K562 (cell line): Measurements from ENCODE around the gene COMMD1. TPM values are rescaled to one million over a fixed set of nuclear protein-coding genes. Genes with fewer than 3 reads are reported as not detected.

ENCODE experiments used
- ATAC-seq: fragments of 200-7000 bp; cut with Tn5 transposase; 3 replicates; pipeline ENCODE4 v1.9.1; 2020; ENCODE audit warnings: moderate library complexity
- BruUV-seq: library from RNA; stranded (reverse); fragments of 400-500 nt; replicated peaks from 2 replicates; lab custom pipeline; 2021; lab: Mats Ljungman, UMichigan
- CTCF ChIA-PET: fragments of 300-600 bp; formaldehyde crosslinking; extraction: SDS; loops from one replicate; lab custom pipeline; 2021; ENCODE audit warnings: low intra/inter-chr PET ratio; lab: Yijun Ruan, JAX
- POLR2A ChIA-PET: fragments of 300-600, 350-650 bp; sonication (Branson Sonifier 250); formaldehyde crosslinking; extraction: SDS; loops from one replicate; lab custom pipeline; 2021; ENCODE audit warnings: antibody characterized with exemption, inconsistent platforms; lab: Yijun Ruan, JAX
- DNase-seq, 4 experiments: peaks; one replicate each; pipeline versions ENCODE4 v3.0.0 to v3.0.0-alpha.2; 2011 to 2018; ENCODE audit warnings: low spot score in 3 of 4, mixed read lengths in 3 of 4; ENCODE audit errors: extremely low read depth in 1 of 4
- FAIRE-seq: peaks from 2 replicates; lab custom pipeline; 2011; peaks lifted over from hg19 to GRCh38; lab: Jason Lieb, UNC
- H2AFZ ChIP-seq: 2 replicates; pipeline ENCODE4 v1.6.0; 2011; ENCODE audit warnings: low read depth, low read length, control low read depth, inconsistent platforms
- H3K27ac ChIP-seq: fragments of 200-600 bp; 3 replicates; pipeline ENCODE4 v1.8.0; 2011; ENCODE audit warnings: low read depth, mild to moderate bottlenecking, control low read depth, inconsistent platforms, low read length, moderate library complexity, mixed read lengths; ENCODE audit errors: extremely low read depth
- H3K27me3 ChIP-seq, 2 experiments: fragments of 300-600 bp in 1 of 2; 2 replicates in 1 of 2; 3 replicates in 1 of 2; pipeline versions ENCODE4 v1.6.0 to v1.8.0; 2011; ENCODE audit warnings: inconsistent platforms in 2 of 2, low read length in 2 of 2, mild to moderate bottlenecking in 1 of 2, mixed read lengths in 1 of 2, moderate library complexity in 1 of 2; ENCODE audit not compliant: control insufficient read depth in 2 of 2, insufficient read depth in 2 of 2
- H3K36me3 ChIP-seq: fragments of 300-600 bp; 3 replicates; pipeline ENCODE4 v1.8.0; 2011; ENCODE audit warnings: mild to moderate bottlenecking, low read length, inconsistent platforms; ENCODE audit not compliant: control insufficient read depth, insufficient read depth
- H3K4me1 ChIP-seq, 2 experiments: fragments of 200-600 bp in 1 of 2; replicated peaks in 1 of 2; 2 replicates in 1 of 2; 3 replicates in 1 of 2; pipeline versions ENCODE4 v1.5.1 to v1.8.0; 2011; ENCODE audit warnings: inconsistent platforms in 2 of 2, low read length in 2 of 2, mild to moderate bottlenecking in 1 of 2, mixed read lengths in 1 of 2, moderate library complexity in 1 of 2; ENCODE audit not compliant: control insufficient read depth in 2 of 2, insufficient read depth in 2 of 2
- H3K4me2 ChIP-seq: 2 replicates; pipeline ENCODE4 v1.6.1; 2011; ENCODE audit warnings: low read length, control low read depth, inconsistent platforms, mixed read lengths; ENCODE audit not compliant: insufficient read depth
- H3K4me3 ChIP-seq: fragments of 200-600 bp; sonication (generic), shearing (Covaris generic); 2 replicates; pipeline ENCODE4 v1.5.1; 2016; ENCODE audit warnings: control low read depth, inconsistent platforms
- H3K79me2 ChIP-seq: fragments of 200-600 bp; 3 replicates; pipeline ENCODE4 v1.8.0; 2011; ENCODE audit warnings: low read length, inconsistent platforms; ENCODE audit not compliant: control insufficient read depth, insufficient read depth
- H3K9ac ChIP-seq, 2 experiments: 2 replicates each; pipeline versions ENCODE4 v1.6.0 to v1.6.1; 2011; ENCODE audit warnings: low read depth in 2 of 2, low read length in 2 of 2, control low read depth in 1 of 2, inconsistent platforms in 1 of 2, mild to moderate bottlenecking in 1 of 2, mixed read lengths in 1 of 2; ENCODE audit not compliant: insufficient read depth in 1 of 2
- H3K9me1 ChIP-seq: one replicate; pipeline ENCODE4 v1.6.0; 2011; ENCODE audit warnings: inconsistent platforms, mild to moderate bottlenecking, low read length, moderate library complexity; ENCODE audit not compliant: control insufficient read depth, insufficient read depth
- H3K9me3 ChIP-seq: replicated peaks from 2 replicates; pipeline ENCODE4 v1.5.1; 2011; ENCODE audit warnings: low read depth, low read length, inconsistent platforms; ENCODE audit not compliant: control insufficient read depth, insufficient read depth
- H4K20me1 ChIP-seq: replicated peaks from 2 replicates; pipeline ENCODE4 v1.6.1; 2011; ENCODE audit warnings: low read length, inconsistent platforms, mixed read lengths; ENCODE audit not compliant: control insufficient read depth, insufficient read depth
- E4F1 ChIP-seq: fragments of 250-450 bp; sonication (Bioruptor Pico); IDR thresholded peaks from 2 replicates; pipeline ENCODE4 v1.5.0; 2021; ENCODE audit warnings: mild to moderate bottlenecking, borderline replicate concordance
- HSF4 ChIP-seq: fragments of 250-450 bp; sonication (Bioruptor Pico); IDR thresholded peaks from 2 replicates; pipeline ENCODE4 v2.1.2; 2022; ENCODE audit warnings: mild to moderate bottlenecking, moderate library complexity, borderline replicate concordance
- NR2F6 ChIP-seq: fragments of 450-650 bp; formaldehyde crosslinking; IDR thresholded peaks from 2 replicates; pipeline ENCODE4 v1.4.0; 2020; ENCODE audit warnings: mild to moderate bottlenecking
- PHB ChIP-seq: fragments of 250-450 bp; sonication (Bioruptor Pico); IDR thresholded peaks from 2 replicates; pipeline ENCODE4 v1.5.0; 2021
- TSHZ1 ChIP-seq: fragments of 250-450 bp; sonication (Bioruptor Pico); IDR thresholded peaks from 2 replicates; pipeline ENCODE4 v1.4.0; 2020; ENCODE audit warnings: mild to moderate bottlenecking, moderate library complexity
- ZNF551 ChIP-seq: fragments of 250-450 bp; sonication (Bioruptor Pico); IDR thresholded peaks from 2 replicates; pipeline ENCODE4 v1.5.0; 2021; ENCODE audit warnings: mild to moderate bottlenecking, moderate library complexity
- ZNF79 ChIP-seq: fragments of 250-450 bp; sonication (Bioruptor Pico); IDR thresholded peaks from 2 replicates; pipeline ENCODE4 v1.4.0; 2020; ENCODE audit warnings: low read depth, mild to moderate bottlenecking, moderate library complexity
- WGBS: fragments of 100-300 bp; shearing (Covaris generic); methylation state at CpG from one replicate; pipeline ENCODE4 v1.1.6; 2016; ENCODE audit warnings: low coverage, mixed read lengths; ENCODE audit not compliant: insufficient coverage; ENCODE audit errors: missing lambda C conversion rate; 5-methylcytosine and 5-hydroxymethylcytosine counted together
- in situ Hi-C: fragments of 300-500 bp; cut with MboI; formaldehyde crosslinking; loops from 4 replicates; pipeline ENCODE4 v1.15.0; 2018; ENCODE audit warnings: inconsistent platforms, mixed read lengths
- intact Hi-C: fragments of 100-400 bp; cut with micrococcal nuclease; formaldehyde crosslinking; loops from 2 replicates; pipeline ENCODE4 v1.14.2; 2022
- polyA plus RNA-seq, 8 experiments: library from polyadenylated mRNA; depleted of rRNA in 4 of 8; stranded (reverse) in 5 of 8; unstranded in 3 of 8; fragments of >200 nt; fragmentation: Nextera tagmentation in 2 of 8; fragmentation: Illumina TruSeq in 1 of 8; extraction: Ambion mirVana in 2 of 8; extraction: Trizol in 1 of 8; gene quantifications; 2 replicates each; pipeline versions ENCODE4 v1.2.1 to v1.2.3, GENCODE V29; 2011 to 2014; ENCODE audit warnings: inconsistent platforms in 1 of 8, missing spikeins in 1 of 8
- total RNA-seq, 7 experiments: library from RNA; depleted of rRNA in 6 of 7; stranded (reverse); fragments of >200 nt in 6 of 7; fragmentation: Illumina TruSeq in 2 of 7; extraction: Trizol in 2 of 7; gene quantifications; 2 replicates each; pipeline versions ENCODE4 v1.2.1 to v1.2.3, GENCODE V29; 2011 to 2021; ENCODE audit warnings: low replicate concordance in 1 of 7

Gene COMMD1
- total and polyA plus RNA-seq, 9 of the 15 experiments (the other 6 are each of a cell fraction or from before 2014, with no cell fraction given) = 14.4 to 77.0 (median 21.4) TPM

GRCh38 chr2:62163834-62164233 lies 258.4 kb downstream of the COMMD1 start:
- no peaks in the 10 kb centered on the region for H3K79me2 ChIP-seq
- ChIA-PET POLR2A (interaction anchor here (0.9 kb wide), 1 partner anchor 15 kb away, joined by 3 read pairs; no protein-coding TSS in a partner anchor), CTCF (no interaction called here)
- intact Hi-C loops = no loop called here
- no peaks in the 10 kb centered on the region for H3K9me1 ChIP-seq
- DNase-seq (no peak), FAIRE-seq (no peak), ATAC-seq (peak; percentile 68)
- no TSS peak for BruUV-seq
- no peaks in the 10 kb centered on the region for H3K27me3 ChIP-seq
- H3K9me3 ChIP-seq = no peaks in the 10 kb centered on the region
- H2AFZ ChIP-seq = peak overlapping the region; percentile 78
- WGBS = 41% methylated on average over 2 of the region's 2 CpGs
- H3K36me3 ChIP-seq = no peaks in the 10 kb centered on the region
- peaks cover 0 to 14% of the 10 kb centered on the region in 2 experiments; a peak in 4 of 5 replicates for H3K4me1 ChIP-seq
- H3K27ac ChIP-seq = no peak overlapping the region
- TF ChIP-seq PHB = no peak
- TF ChIP-seq NR2F6 (CRISPR knock-in tag) = no peak
- TF ChIP-seq E4F1 (CRISPR knock-in tag) = no peak
- no peak for TF ChIP-seq ZNF551
- no peak for TF ChIP-seq ZNF79 (CRISPR knock-in tag)
- TF ChIP-seq TSHZ1 (CRISPR knock-in tag) = no peak
- TF ChIP-seq HSF4 (CRISPR knock-in tag) = no peak
- H3K4me2 ChIP-seq = no peak overlapping the region; the same call in 1 of the 2 replicates
- H3K4me3 ChIP-seq = no peak overlapping the region
- H4K20me1 ChIP-seq = no peaks in the 10 kb centered on the region
- in situ Hi-C loops = no loop called here
- no peak overlapping the region for H3K9ac ChIP-seq
